NCI-H82 (cell line): ENCODE results near the gene BCAS3.

ENCODE experiments used
- DNase-seq: peaks from one replicate; lab custom pipeline; 2025; lab: John Stamatoyannopoulos, UW

Gene BCAS3

GRCh38 chr17:61397086-61397842 lies 719.6 kb downstream of the BCAS3 start:
- DNase-seq = peak; percentile 55

- DNase-seq = no peak
Observed at GRCh38 chr17:61398721-61399130, 721.1 kb downstream of the BCAS3 start.

- DNase-seq = peak; percentile 52
Observed at GRCh38 chr17:61399131-61400065, 721.7 kb downstream of the BCAS3 start, which contains the start of gene TBX2. TBX2 (plus strand) TSS chr17:61399843; CDS start chr17:61400177, 334 bp downstream.

GRCh38 chr17:61400066-61400716 lies 722.5 kb downstream of the BCAS3 start:
- peak; percentile 58 for DNase-seq

GRCh38 chr17:61400717-61401388 lies 723.2 kb downstream of the BCAS3 start:
- peak; percentile 44 for DNase-seq

GRCh38 chr17:61401389-61402072 lies 723.9 kb downstream of the BCAS3 start:
- no peak for DNase-seq

GRCh38 chr17:61402073-61402541 lies 724.5 kb downstream of the BCAS3 start:
- no peak for DNase-seq

GRCh38 chr17:61402978-61403800 lies 725.5 kb downstream of the BCAS3 start:
- DNase-seq = peak; percentile 85

- peak; percentile 39 for DNase-seq
Observed at GRCh38 chr17:61403801-61404662, 726.4 kb downstream of the BCAS3 start.

- DNase-seq = no peak
Observed at GRCh38 chr17:61404663-61404912, 726.9 kb downstream of the BCAS3 start.

GRCh38 chr17:61404913-61405685 lies 727.4 kb downstream of the BCAS3 start:
- DNase-seq = no peak

GRCh38 chr17:61405686-61406536 lies 728.3 kb downstream of the BCAS3 start:
- no peak for DNase-seq

- DNase-seq = no peak
Observed at GRCh38 chr17:61406537-61406845, 728.8 kb downstream of the BCAS3 start.

GRCh38 chr17:61406971-61407911 lies 729.6 kb downstream of the BCAS3 start:
- no peak for DNase-seq

- DNase-seq = no peak
Observed at GRCh38 chr17:61408151-61409041, 730.7 kb downstream of the BCAS3 start.
